Heart right ventricle (tissue), 16 donors: ENCODE results near the gene ERGIC1. TPM values are rescaled to one million over a fixed set of nuclear protein-coding genes. Genes with fewer than 3 reads are reported as not detected.

Experiments
- ATAC-seq, 8 donors: fragments of 200-7000 bp; cut with Tn5 transposase; one replicate each; pipeline ENCODE4 v1.9.1; 2020; ENCODE audit warnings: mild to moderate bottlenecking in 8 of 8, moderate library complexity in 8 of 8, moderate number of reproducible peaks in 1 of 8
- DNase-seq, 2 donors: peaks; one replicate each; pipeline ENCODE4 v3.0.0-alpha.2; 2020
- H3K27ac ChIP-seq, 10 donors: fragments of 200-600 bp; sonication (generic) in 2 of 10; one replicate each; pipeline versions ENCODE4 v1.5.0 to v1.8.0; 2020 to 2022; ENCODE audit warnings: mild to moderate bottlenecking in 3 of 10
- H3K27me3 ChIP-seq, 7 donors: fragments of 200-600 bp; one replicate each; pipeline ENCODE4 v1.8.0; 2021 to 2022; ENCODE audit warnings: mild to moderate bottlenecking in 2 of 7
- H3K36me3 ChIP-seq, 9 donors: fragments of 200-600 bp; sonication (generic) in 1 of 9; one replicate each; pipeline versions ENCODE4 v1.5.0 to v1.8.0; 2020 to 2022; ENCODE audit warnings: mild to moderate bottlenecking in 2 of 9
- H3K4me1 ChIP-seq, 9 donors: fragments of 200-600 bp; sonication (generic) in 1 of 9; one replicate each; pipeline versions ENCODE4 v1.5.0 to v1.8.0; 2020 to 2022; ENCODE audit warnings: mild to moderate bottlenecking in 4 of 9
- H3K4me3 ChIP-seq, 10 donors: fragments of 200-600 bp; sonication (generic) in 2 of 10; one replicate each; pipeline versions ENCODE4 v1.5.0 to v1.8.0; 2020 to 2022; ENCODE audit warnings: mild to moderate bottlenecking in 7 of 10, moderate library complexity in 2 of 10
- H3K9me3 ChIP-seq, 11 donors: fragments of 200-600 bp in 10 of 11; sonication (generic) in 2 of 11; one replicate each; pipeline versions ENCODE4 v1.5.0 to v1.8.0; 2013 to 2022; ENCODE audit warnings: mild to moderate bottlenecking in 2 of 11, control low read depth in 1 of 11, moderate library complexity in 1 of 11
- WGBS, 2 donors: extraction: QIAGEN DNeasy Blood & Tissue Kit; methylation state at CpG; one replicate each; pipeline ENCODE4 v1.1.7; 2013; ENCODE audit warnings: inconsistent platforms in 1 of 2; 5-methylcytosine and 5-hydroxymethylcytosine counted together
- intact Hi-C, 10 donors: fragments of 100-400 bp; cut with DNase I; formaldehyde crosslinking; loops; one replicate each; pipeline versions ENCODE4 v1.11.1 to v1.14.2; 2022
- polyA plus RNA-seq, 2 donors: library from polyadenylated mRNA; stranded (reverse); fragments of 200-250 nt; gene quantifications; one replicate each; pipeline ENCODE4 v1.2.3, GENCODE V29; 2013
- total RNA-seq, 10 donors: library from RNA; stranded (reverse); fragmentation: NEBNext Ultra II Directional in 3 of 10; extraction: Animal tissue kit (Norgen Biotek cat#: 25700) in 3 of 10; gene quantifications; one replicate each; pipeline versions ENCODE4 v1.2.1 to v1.2.4, GENCODE V29; 2021 to 2023
- TF ChIP-seq, protein P1 (sequence below), 9 donors: fragments of 200-600 bp; sonication (generic) in 2 of 9; IDR thresholded peaks; one replicate each; pipeline versions ENCODE4 v1.5.0 to v1.8.0; 2021 to 2022; ENCODE audit warnings: antibody characterized with exemption in 9 of 9, mild to moderate bottlenecking in 5 of 9, moderate library complexity in 1 of 9
- donor health status: Arrhythmogenic right ventricular cardiomyopathy.
- donor health status: ischemic (EF 13 %, LVEDD 7.1; RV severe dilation, severe dysfunction).
- donor health status: healthy with polysubstance abuse.
- donor health status: DM: no; HTN: yes; CAD: no.
- donor health status: DM: no; HTN: no; CAD: no.
- donor health status: ischemic (EF 25% LVEDD 6.9; RV normal size, moderate dysfunction).
- donor health status: ischemic (EF 25% LVEDD 5.7; RV mildly dilated, moderate dysfunction).
- donor health status: healthy.
- donor health status: DM: yes; HTN: yes; CAD: no.
- donor health status: Ischemic cardiomyopathy.
- donor health status: ischemic (EF 35%, LVEDD 5.7; RV mildly dilated, moderate dysfunction).
- donor health status: nonischemic (EF 11% LVEDD 7.7; RV severe dilation, severe dysfunction).
- donor health status: DM: yes; HTN: yes; CAD: no.
- donor health status: PGD.
- donor health status: ischemic (EF 29% LVEDD 5.4; RV normal size, mild dysfunction).
- donor health status: nonischemic (EF 23%, LVEDD 6.1; RV moderate dilation, normal function).

The ERGIC1 gene
- total and polyA plus RNA-seq, 12 donors: 48.0 to 91.9 (median 72.5) TPM

DNA sequence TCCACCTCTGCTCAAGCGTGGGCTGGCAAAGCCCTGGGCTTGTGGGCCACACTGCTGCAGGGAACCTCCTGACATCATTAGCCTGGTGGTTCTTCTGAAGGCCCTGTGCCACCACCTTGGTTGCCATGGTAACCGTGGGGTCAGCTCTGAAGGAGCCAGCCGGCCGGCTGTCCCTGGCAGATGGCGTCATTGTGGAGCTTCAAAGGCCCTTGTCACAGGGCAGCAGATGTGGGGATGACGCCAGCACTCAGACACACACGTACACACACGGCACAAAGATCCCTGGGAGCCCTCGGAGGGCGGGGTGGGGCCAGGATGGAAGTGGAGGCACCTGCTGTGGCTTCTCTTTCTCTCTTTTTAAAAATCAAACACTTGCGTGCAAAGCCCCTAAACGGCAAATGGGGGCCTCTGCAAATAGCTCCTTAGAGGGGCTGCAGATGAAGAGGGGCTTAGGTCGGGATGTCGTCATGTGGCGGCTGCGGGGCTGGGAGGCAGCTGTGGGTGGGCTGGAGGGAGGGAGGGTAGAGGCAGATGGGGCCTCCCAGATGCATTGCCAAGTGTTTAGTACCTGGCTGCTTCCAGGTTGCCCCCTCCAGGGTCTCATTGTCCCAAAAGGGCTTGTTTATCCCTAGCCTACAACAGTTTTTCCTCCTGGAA lies 105.7 kb downstream of the ERGIC1 start:
- DNase-seq (no peak), ATAC-seq (peak in 5 of 8 donors; percentile 11 to 71 (median 24))
- Histone ChIP-seq H3K4me3 (no peak overlapping the region), H3K27ac (peak overlapping the region in 1 of 10 donors; percentile 22), H3K4me1 (peaks cover 0 to 19% (median 6%) of the 10 kb centered on the region in 9 donors), H3K27me3 (no peaks in the 10 kb centered on the region), H3K36me3 (peaks cover 0 to 88% (median 4%) of the 10 kb centered on the region in 9 donors), H3K9me3 (no peaks in the 10 kb centered on the region)
- 56 to 71% methylated on average over 16 of the region's 16 CpGs for WGBS, 2 donors
- TF ChIP-seq, protein P1, sequence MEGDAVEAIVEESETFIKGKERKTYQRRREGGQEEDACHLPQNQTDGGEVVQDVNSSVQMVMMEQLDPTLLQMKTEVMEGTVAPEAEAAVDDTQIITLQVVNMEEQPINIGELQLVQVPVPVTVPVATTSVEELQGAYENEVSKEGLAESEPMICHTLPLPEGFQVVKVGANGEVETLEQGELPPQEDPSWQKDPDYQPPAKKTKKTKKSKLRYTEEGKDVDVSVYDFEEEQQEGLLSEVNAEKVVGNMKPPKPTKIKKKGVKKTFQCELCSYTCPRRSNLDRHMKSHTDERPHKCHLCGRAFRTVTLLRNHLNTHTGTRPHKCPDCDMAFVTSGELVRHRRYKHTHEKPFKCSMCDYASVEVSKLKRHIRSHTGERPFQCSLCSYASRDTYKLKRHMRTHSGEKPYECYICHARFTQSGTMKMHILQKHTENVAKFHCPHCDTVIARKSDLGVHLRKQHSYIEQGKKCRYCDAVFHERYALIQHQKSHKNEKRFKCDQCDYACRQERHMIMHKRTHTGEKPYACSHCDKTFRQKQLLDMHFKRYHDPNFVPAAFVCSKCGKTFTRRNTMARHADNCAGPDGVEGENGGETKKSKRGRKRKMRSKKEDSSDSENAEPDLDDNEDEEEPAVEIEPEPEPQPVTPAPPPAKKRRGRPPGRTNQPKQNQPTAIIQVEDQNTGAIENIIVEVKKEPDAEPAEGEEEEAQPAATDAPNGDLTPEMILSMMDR (IDR thresholded peaks at IDR 0.05): no peak
- intact Hi-C loops: loop anchor here in 5 of 10 donors (10.0 kb wide), 3 partner anchors 165 to 475 kb away; partner anchors contain the start of gene DUSP1 (in 1 of the 5)

DNA sequence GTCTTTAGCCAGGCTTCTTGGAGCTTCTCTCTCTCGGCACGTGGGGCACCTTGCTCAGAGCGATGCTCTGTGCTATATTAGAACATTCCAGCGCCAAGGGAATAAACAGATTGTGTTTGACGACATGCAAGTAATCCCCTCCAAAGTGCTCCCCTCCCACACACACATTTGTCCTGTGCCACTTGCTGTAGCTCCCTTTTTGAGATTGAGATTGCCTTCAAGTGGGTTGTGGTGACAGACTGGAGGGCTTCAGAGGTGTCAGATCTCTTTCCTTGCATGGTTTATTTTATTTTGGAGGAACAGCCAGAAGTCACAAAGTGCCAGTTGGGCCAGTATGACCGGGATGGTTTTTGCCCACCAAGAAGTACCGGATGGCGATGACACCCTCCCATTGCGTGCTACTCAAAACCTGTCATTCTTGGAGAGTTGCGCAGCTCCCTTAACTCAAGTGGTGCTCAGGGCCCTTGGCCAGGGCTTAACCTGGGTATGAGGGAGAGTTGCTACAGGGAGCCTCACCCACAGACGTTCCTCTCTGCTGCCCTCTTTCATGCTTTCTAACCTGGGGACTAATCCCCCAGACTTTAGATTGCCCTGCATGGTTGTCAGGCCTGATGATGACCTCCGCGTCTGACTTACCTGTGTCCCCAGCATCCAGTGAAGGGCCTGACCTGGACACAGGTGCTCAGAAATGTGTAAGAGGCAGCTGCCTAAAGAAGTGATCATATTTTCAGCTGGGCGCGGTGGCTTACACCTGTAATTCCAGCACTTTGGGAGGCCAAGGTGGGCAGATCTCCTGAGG lies 106.4 kb downstream of the ERGIC1 start:
- DNase-seq (no peak), ATAC-seq (peak in 7 of 8 donors; percentile 10 to 67 (median 21))
- intact Hi-C loops: loop anchor here in 3 of 10 donors (10.0 kb wide), 1 partner anchor 476 kb away; no protein-coding TSS in a partner anchor
- Histone ChIP-seq H3K27me3 (no peaks in the 10 kb centered on the region), H3K36me3 (peaks cover 0 to 88% (median 0%) of the 10 kb centered on the region in 9 donors), H3K27ac (peak overlapping the region in 1 of 10 donors; percentile 22), H3K4me1 (peaks cover 0 to 19% (median 6%) of the 10 kb centered on the region in 9 donors), H3K9me3 (no peaks in the 10 kb centered on the region), H3K4me3 (no peak overlapping the region)
- TF ChIP-seq, protein P1 (IDR thresholded peaks at IDR 0.05): no peak
- WGBS, 2 donors: 59 to 73% methylated on average over 15 of the region's 15 CpGs

DNA sequence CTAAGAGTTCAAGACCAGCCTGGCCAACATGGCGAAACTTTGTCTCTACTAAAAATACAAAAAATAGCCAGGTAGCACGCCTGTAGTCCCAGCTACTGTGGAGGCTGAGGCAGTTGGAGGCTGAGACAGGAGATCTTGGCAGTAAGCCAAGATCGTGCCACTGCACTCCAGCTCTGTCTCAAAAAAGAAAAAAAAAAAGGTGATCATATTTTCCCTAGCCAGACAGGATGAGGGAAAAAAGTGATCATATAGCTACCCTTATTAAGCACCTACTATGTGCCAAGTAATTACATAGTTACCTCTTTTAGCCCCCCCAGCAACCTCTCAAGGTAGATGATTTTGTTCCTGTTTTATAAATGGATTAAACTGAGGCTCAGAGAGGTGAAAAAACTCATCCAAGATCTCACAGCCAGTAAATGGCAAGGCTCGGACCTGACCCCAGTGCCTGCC lies 107.0 kb downstream of the ERGIC1 start:
- WGBS, 2 donors: 66 to 68% methylated on average over 4 of the region's 4 CpGs
- DNase-seq (no peak), ATAC-seq (no peak)
- Histone ChIP-seq H3K4me1 (peaks cover 0 to 19% (median 6%) of the 10 kb centered on the region in 9 donors), H3K27ac (no peak overlapping the region), H3K27me3 (no peaks in the 10 kb centered on the region), H3K36me3 (peaks cover 0 to 88% (median 3%) of the 10 kb centered on the region in 9 donors), H3K4me3 (no peak overlapping the region), H3K9me3 (no peaks in the 10 kb centered on the region)
- intact Hi-C loops: loop anchor here in 3 of 10 donors (10.0 kb wide), 1 partner anchor 476 kb away; no protein-coding TSS in a partner anchor
- TF ChIP-seq, protein P1 (IDR thresholded peaks at IDR 0.05): no peak

DNA sequence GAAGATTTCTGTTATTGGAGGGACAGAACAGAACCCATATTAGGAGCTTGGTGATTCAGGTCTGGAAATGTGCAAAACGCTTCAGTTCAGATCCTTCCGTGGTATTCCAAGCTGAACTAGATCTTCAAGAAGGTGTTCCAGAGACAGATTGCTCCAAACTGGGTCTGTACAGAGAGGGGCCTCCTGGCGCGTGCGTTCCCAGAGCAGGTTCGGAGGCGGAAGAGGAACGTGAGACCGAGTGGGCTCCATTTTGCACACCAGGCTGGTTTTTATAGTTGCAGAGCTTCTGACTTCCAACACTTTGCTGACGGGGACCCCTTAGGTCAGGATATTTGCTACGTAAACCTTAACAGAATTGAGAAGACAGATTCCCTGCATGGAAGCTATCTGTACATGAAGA lies 108.5 kb downstream of the ERGIC1 start:
- no peaks in the 10 kb centered on the region for H3K27me3 ChIP-seq
- intact Hi-C loops: loop anchor here in 3 of 10 donors (10.0 kb wide), 1 partner anchor 478 kb away; no protein-coding TSS in a partner anchor
- peaks cover 0 to 87% (median 7%) of the 10 kb centered on the region in 9 donors for H3K36me3 ChIP-seq
- DNase-seq: no peak
- peaks cover 0 to 19% (median 6%) of the 10 kb centered on the region in 9 donors for H3K4me1 ChIP-seq
- WGBS, 2 donors: 90 to 97% methylated on average over 11 of the region's 11 CpGs
- no peak for ATAC-seq
- no peaks in the 10 kb centered on the region for H3K9me3 ChIP-seq
- TF ChIP-seq, protein P1 (IDR thresholded peaks at IDR 0.05): no peak
- H3K27ac ChIP-seq: peak overlapping the region in 3 of 10 donors; percentile 28 to 75 (median 67)
- no peak overlapping the region for H3K4me3 ChIP-seq
